Neural cell (in vitro differentiated cells): ENCODE data around the gene ATF6B.

Experiments
- EZH2 ChIP-seq: fragments of 200-600, 300-800 bp; shearing (Covaris generic), sonication (generic); IDR thresholded peaks from 2 replicates; pipeline ENCODE4 v1.6.1; 2014; ENCODE audit warnings: antibody characterized with exemption, low read length, borderline replicate concordance, mild to moderate bottlenecking; ENCODE audit not compliant: insufficient read depth, poor library complexity, severe bottlenecking
- MXI1 ChIP-seq: fragments of 450-650 bp; conservative IDR thresholded peaks from 2 replicates; pipeline ENCODE4 v1.6.1; 2014; ENCODE audit warnings: antibody characterized with exemption, mild to moderate bottlenecking; ENCODE audit not compliant: poor library complexity, severe bottlenecking
- SMC3 ChIP-seq: fragments of 450-650 bp; conservative IDR thresholded peaks from 2 replicates; pipeline ENCODE4 v1.6.1; 2014; ENCODE audit warnings: antibody characterized with exemption, mild to moderate bottlenecking, moderate library complexity; ENCODE audit not compliant: poor library complexity
- TAF1 ChIP-seq: IDR thresholded peaks from 2 replicates; pipeline ENCODE4 v1.6.1; 2012; ENCODE audit warnings: low read depth
- TF ChIP-seq, protein P1 (sequence below): fragments of 450-650 bp; IDR thresholded peaks from 2 replicates; pipeline ENCODE4 v1.5.1; 2014; ENCODE audit warnings: antibody characterized with exemption, mild to moderate bottlenecking, moderate library complexity; ENCODE audit not compliant: poor library complexity, severe bottlenecking

- TF ChIP-seq TAF1 (no peak), MXI1 (no peak), EZH2 (no peak), SMC3 (no peak)
- TF ChIP-seq, protein P1, sequence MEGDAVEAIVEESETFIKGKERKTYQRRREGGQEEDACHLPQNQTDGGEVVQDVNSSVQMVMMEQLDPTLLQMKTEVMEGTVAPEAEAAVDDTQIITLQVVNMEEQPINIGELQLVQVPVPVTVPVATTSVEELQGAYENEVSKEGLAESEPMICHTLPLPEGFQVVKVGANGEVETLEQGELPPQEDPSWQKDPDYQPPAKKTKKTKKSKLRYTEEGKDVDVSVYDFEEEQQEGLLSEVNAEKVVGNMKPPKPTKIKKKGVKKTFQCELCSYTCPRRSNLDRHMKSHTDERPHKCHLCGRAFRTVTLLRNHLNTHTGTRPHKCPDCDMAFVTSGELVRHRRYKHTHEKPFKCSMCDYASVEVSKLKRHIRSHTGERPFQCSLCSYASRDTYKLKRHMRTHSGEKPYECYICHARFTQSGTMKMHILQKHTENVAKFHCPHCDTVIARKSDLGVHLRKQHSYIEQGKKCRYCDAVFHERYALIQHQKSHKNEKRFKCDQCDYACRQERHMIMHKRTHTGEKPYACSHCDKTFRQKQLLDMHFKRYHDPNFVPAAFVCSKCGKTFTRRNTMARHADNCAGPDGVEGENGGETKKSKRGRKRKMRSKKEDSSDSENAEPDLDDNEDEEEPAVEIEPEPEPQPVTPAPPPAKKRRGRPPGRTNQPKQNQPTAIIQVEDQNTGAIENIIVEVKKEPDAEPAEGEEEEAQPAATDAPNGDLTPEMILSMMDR, result no peak
Observed at GRCh38 chr6:32123681-32124080, 4.4 kb downstream of the ATF6B start.
